ENCODE results near the gene PIP5K1B.

PIP5K1B gene

GRCh38 chr9:68741234-68741633, 36.2 kb downstream of the PIP5K1B start:
- DNase-seq, result no peak

GRCh38 chr9:68741704-68742332, 36.8 kb downstream of the PIP5K1B start:
- DNase-seq, result no peak

GRCh38 chr9:68742333-68742730, 37.3 kb downstream of the PIP5K1B start:
- no peak for DNase-seq

- DNase-seq, result no peak
Observed at GRCh38 chr9:68744426-68744825, 39.4 kb downstream of the PIP5K1B start.

DNA sequence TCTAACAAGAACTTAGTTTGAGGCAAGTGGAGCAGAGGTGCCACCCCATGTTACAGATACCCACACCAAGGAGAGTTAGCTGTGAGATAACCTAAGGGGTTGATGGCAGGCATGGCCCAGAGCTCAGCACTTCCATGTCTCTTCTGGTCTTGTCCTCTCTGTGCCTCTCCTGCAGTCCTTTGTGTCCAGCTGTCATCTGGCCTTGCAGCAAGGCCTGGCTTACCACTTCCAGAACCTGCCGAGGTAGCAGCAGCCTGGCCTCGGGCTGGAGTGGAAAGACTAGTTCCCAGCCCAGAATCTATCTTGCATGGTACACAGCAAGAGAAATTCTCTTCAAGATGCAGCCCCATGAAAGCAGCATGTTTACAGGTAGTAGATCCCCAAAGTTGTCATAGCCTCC, 41.5 kb downstream of the PIP5K1B start:
- no peak for DNase-seq

DNA sequence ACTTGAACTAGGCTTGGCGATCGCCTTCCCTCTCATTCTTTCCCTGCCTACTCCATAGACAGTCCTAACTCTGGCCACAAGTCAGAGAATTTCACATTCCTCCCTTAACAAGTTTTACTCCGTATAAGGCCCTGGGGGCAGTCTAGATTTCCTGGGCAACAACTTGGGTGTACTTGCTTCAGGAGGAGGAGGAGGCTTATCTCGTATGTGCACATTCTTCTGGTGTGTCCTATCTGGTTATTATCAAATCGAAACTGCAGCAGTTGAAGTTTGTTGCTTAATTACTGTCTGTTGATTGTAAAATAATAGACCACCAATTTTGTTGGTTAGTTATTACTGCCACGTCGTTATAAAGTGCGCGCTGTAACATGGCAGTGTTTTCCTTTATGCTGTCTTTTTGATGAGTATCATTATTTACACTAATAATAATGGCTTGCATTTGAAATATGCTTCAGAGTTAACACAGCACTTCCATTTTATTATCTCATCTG, 42.0 kb downstream of the PIP5K1B start:
- no peak for DNase-seq

- DNase-seq, result no peak
Observed at GRCh38 chr9:68749135-68749534, 44.1 kb downstream of the PIP5K1B start.

GRCh38 chr9:68749579-68750159, 44.6 kb downstream of the PIP5K1B start:
- DNase-seq, result no peak

GRCh38 chr9:68750255-68750654, 45.2 kb downstream of the PIP5K1B start:
- DNase-seq, result no peak

DNA sequence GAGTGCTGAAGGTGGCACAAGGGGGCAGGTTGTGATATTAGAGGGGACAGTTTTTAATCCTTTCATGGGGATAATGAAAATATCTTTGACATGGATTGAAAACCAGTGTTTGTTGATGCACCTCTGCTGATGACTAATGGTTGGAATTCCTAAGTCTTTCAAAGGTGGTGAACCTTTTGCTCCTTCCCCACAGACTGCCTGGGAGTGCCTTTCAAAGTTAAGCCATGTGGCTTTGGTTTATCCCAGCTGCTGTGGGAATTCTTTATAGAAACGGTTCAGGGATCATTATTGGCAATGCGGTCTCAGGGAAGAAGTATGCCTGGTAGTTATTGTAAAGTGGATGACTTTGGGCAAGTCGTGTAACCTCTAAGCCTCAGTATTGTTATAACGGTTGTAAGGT, 45.7 kb downstream of the PIP5K1B start:
- no peak for DNase-seq

GRCh38 chr9:68751556-68751955, 46.5 kb downstream of the PIP5K1B start:
- no peak for DNase-seq

DNA sequence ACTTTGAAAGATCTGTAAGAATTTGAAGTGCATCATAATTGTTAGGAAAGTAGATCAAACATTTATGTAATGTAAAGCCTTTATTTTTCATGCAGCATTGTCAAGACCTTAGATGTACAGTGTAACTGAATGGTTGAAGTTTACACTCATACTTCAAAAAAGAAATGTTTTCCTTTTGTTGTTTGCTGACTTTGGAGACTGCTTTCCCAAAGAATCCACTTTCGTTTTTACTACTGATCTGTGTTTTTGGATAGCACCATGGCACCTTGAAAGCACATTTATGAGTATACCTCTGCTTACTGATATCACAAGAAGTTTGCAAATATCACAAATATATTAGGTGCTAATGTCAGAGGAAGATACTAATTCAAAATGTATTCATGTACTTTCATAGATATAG, 50.0 kb downstream of the PIP5K1B start:
- no peak for DNase-seq

DNA sequence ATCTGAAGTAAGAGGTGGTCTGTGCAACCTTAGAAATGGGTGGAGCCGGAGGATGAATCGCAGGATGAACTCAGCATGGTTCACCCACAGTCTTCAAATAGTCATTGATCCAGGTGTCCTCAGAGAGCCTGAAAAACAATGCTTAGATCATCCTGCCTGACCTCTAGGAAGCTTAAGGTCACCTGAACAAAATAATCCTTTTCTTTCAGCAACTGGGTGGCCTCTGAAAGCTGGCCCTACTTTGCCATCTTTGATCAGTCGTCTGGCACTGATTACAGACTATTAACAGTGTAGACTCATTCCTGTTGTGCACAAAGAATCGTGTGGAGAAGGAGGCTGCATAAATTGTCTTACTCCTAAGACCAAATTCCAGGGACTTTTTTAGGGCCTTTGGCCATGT, 50.7 kb downstream of the PIP5K1B start:
- no peak for DNase-seq

DNA sequence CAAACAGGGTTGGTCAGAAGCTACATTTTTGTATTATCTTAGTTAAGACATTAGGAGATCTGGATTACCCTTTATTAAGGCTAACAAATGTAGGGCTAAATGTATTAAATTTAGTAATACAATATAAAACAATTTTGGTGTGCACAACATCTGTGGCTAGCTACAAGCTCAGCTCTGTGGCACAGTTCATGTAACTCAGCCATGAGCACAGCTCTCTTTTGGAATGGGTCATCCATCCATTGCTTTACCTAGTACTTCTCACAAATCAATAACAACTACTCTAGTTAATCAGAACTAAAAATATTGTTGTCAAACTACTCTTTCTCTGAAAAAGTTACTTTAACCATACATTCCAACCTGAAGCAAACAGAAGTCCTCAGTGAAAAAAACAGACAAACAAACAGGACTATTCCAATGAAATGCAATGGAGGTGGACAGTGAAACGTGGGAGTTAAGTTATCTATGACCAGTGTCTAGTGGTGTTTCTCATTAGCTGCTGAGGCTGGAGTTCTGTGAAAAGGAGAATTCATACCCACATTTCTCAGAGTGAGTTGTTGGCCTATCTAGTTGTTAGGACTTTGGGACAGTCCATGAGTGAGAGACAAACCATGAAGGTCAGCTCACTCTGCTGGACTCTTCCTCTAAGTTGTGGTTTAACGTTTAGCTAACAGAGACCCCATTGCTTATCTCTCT, 55.1 kb downstream of the PIP5K1B start:
- DNase-seq, result no peak

GRCh38 chr9:68760674-68761333, 55.8 kb downstream of the PIP5K1B start:
- no peak for DNase-seq

DNA sequence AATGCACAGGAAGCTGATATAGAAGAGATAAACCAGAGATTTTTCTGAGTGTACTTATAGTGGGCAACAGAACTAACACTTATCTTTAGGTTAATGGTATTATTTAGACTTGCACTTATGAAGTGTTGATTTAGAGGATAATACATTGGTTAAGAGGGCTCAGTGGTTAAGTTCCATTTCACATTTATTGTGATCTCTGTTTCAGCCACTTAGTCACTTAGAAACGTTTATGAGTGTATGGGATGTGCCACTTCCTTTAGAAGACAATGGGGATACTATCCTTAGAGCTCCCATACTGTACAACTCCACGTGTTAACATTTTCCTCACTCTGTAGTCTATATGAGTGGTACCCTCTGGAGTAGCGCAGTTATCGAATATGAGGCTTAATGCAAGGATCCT, 57.5 kb downstream of the PIP5K1B start:
- DNase-seq, result no peak

- DNase-seq, result no peak
Observed at GRCh38 chr9:68763104-68763503, 58.1 kb downstream of the PIP5K1B start.

DNA sequence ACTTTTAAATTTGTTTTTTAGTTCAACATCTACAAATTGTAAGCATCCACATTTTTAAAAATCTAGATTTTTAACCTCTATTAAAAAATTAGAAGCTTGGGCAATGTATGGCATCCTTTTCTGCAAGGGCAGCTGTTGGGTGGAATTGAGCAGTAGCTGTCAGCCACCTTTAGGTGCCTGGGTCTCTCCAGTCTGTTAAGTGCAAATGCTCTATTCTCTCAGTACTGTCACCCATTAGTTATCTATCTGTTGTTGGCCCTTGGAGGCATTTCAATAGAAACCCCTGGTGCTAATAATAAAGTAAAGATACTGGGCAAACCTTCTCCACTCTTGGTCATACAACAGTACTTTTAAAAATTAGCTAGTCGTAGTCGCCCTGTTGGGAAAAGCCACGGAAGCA, 63.6 kb downstream of the PIP5K1B start:
- DNase-seq, result no peak

GRCh38 chr9:68769852-68770251, 64.8 kb downstream of the PIP5K1B start:
- DNase-seq, result no peak

DNA sequence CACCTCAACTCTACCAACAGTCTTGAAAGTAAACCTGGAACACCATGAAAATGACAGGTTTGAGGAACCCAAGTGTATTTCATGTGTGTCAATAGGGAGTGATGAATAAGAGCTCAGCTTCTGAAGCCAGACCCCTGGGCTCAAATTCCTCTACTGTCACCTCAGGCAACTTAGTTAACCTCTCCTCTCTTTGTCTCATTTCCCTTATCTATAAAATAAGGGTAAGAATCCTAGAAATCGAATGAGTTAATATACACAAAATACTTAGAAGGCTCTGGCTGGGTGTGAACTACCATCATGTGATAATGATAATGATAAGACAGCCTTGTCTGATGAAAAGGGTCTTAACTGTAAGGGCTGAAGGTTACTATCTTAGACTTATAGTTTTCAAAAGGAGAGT, 66.3 kb downstream of the PIP5K1B start:
- no peak for DNase-seq

GRCh38 chr9:68775003-68775730, 70.1 kb downstream of the PIP5K1B start:
- DNase-seq, result no peak

- no peak for DNase-seq
Observed at GRCh38 chr9:68777070-68777763, 72.2 kb downstream of the PIP5K1B start.

- DNase-seq, result no peak
Observed at GRCh38 chr9:68778635-68779034, 73.6 kb downstream of the PIP5K1B start.

Data from activated CD8-positive, alpha-beta memory T cell treated with anti-CD3 and anti-CD28 coated beads, Interleukin-2, amount 50 U/mL, for 4 hours (primary cell).